Measurements from ENCODE around the gene NFATC1. TPM values are rescaled to one million over a fixed set of nuclear protein-coding genes. Genes with fewer than 3 reads are reported as not detected.
A peak's percentile ranks its signal among the peaks of the same experiment; 100 is the strongest.
"Not testable (repeated sequence)": the region's sequence is repeated elsewhere in the genome, so short reads cannot be mapped to it uniquely, and the experiment has no call there.

NFATC1 gene
- polyA plus RNA-seq, 1 donor = 5.2 TPM

- DNase-seq = no peak
These were observed 20.1 kb upstream of the NFATC1 start for GRCh38 chr18:79375441-79376154.

- not testable (repeated sequence) for DNase-seq
These were observed 19.1 kb upstream of the NFATC1 start for GRCh38 chr18:79376661-79377060.

- DNase-seq = no peak
These were observed 18.4 kb upstream of the NFATC1 start for GRCh38 chr18:79377187-79377891.

GRCh38 chr18:79378536-79379250 is 17.0 kb upstream of the NFATC1 start:
- peak; percentile 75 for DNase-seq

- no peak for DNase-seq
These were observed 16.4 kb upstream of the NFATC1 start for GRCh38 chr18:79379251-79379905.

GRCh38 chr18:79379931-79380815 is 15.6 kb upstream of the NFATC1 start:
- no peak for DNase-seq

- no peak for DNase-seq
These were observed 14.6 kb upstream of the NFATC1 start for GRCh38 chr18:79380816-79381806.

- DNase-seq = no peak
These were observed 13.9 kb upstream of the NFATC1 start for GRCh38 chr18:79381811-79382311.

GRCh38 chr18:79382681-79383387 is 12.9 kb upstream of the NFATC1 start:
- DNase-seq = no peak

- DNase-seq = no peak
These were observed 12.2 kb upstream of the NFATC1 start for GRCh38 chr18:79383388-79384056.

- DNase-seq = no peak
These were observed 11.5 kb upstream of the NFATC1 start for GRCh38 chr18:79384151-79384807.

GRCh38 chr18:79384834-79385233 is 10.9 kb upstream of the NFATC1 start:
- no peak for DNase-seq

- DNase-seq = no peak
These were observed 10.4 kb upstream of the NFATC1 start for GRCh38 chr18:79385326-79385707.

GRCh38 chr18:79385708-79386341 is 9.9 kb upstream of the NFATC1 start:
- no peak for DNase-seq

GRCh38 chr18:79386547-79386946 is 9.2 kb upstream of the NFATC1 start:
- no peak for DNase-seq

- DNase-seq = no peak
These were observed 8.5 kb upstream of the NFATC1 start for GRCh38 chr18:79387214-79387613.

GRCh38 chr18:79387615-79388014 is 8.1 kb upstream of the NFATC1 start:
- DNase-seq = no peak

- no peak for DNase-seq
These were observed 7.7 kb upstream of the NFATC1 start for GRCh38 chr18:79388043-79388442.
